ENCODE measurements around the gene PRAC1. TPM values are rescaled to one million over a fixed set of nuclear protein-coding genes. Genes with fewer than 3 reads are reported as not detected.

Gene PRAC1
- total RNA-seq, 1 donor from 2014 or later, result not detected

GRCh38 chr17:48725288-48726064 is 3.2 kb upstream of the PRAC1 start:
- H3K4me3 Mint-ChIP-seq (ENCODE audit: unreplicated experiment), result no peak overlapping the region
- peaks cover 91% of the 10 kb centered on the region for H3K27me3 Mint-ChIP-seq (ENCODE audit: low read depth)
- peaks cover 2% of the 10 kb centered on the region for H3K36me3 Mint-ChIP-seq (ENCODE audit: low read depth)
- no peak for DNase-seq (ENCODE audit: low spot score)
- peaks cover 14% of the 10 kb centered on the region for H3K4me1 Mint-ChIP-seq (ENCODE audit: low read depth)
- H3K9me3 Mint-ChIP-seq (ENCODE audit: low read depth), result no peaks in the 10 kb centered on the region
- no peak overlapping the region for H3K27ac Mint-ChIP-seq (ENCODE audit: unreplicated experiment)
- TF ChIP-seq CTCF (IDR thresholded peaks at IDR 0.05), result no peak

GRCh38 chr17:48725004-48725287 is 2.6 kb upstream of the PRAC1 start:
- DNase-seq (ENCODE audit: low spot score), result no peak
- peaks cover 91% of the 10 kb centered on the region for H3K27me3 Mint-ChIP-seq (ENCODE audit: low read depth)
- no peak for TF ChIP-seq CTCF (IDR thresholded peaks at IDR 0.05)
- no peaks in the 10 kb centered on the region for H3K9me3 Mint-ChIP-seq (ENCODE audit: low read depth)
- H3K4me3 Mint-ChIP-seq (ENCODE audit: unreplicated experiment), result no peak overlapping the region
- H3K36me3 Mint-ChIP-seq (ENCODE audit: low read depth), result peaks cover 2% of the 10 kb centered on the region
- no peak overlapping the region for H3K27ac Mint-ChIP-seq (ENCODE audit: unreplicated experiment)
- H3K4me1 Mint-ChIP-seq (ENCODE audit: low read depth), result peaks cover 17% of the 10 kb centered on the region

- peaks cover 17% of the 10 kb centered on the region for H3K4me1 Mint-ChIP-seq (ENCODE audit: low read depth)
- peaks cover 91% of the 10 kb centered on the region for H3K27me3 Mint-ChIP-seq (ENCODE audit: low read depth)
- peaks cover 2% of the 10 kb centered on the region for H3K36me3 Mint-ChIP-seq (ENCODE audit: low read depth)
- H3K27ac Mint-ChIP-seq (ENCODE audit: unreplicated experiment), result no peak overlapping the region
- peak overlapping the region; percentile 44 for H3K4me3 Mint-ChIP-seq (ENCODE audit: unreplicated experiment)
- DNase-seq (ENCODE audit: low spot score), result no peak
- no peaks in the 10 kb centered on the region for H3K9me3 Mint-ChIP-seq (ENCODE audit: low read depth)
- TF ChIP-seq CTCF (IDR thresholded peaks at IDR 0.05), result peak; percentile 87
These were observed 2.1 kb upstream of the PRAC1 start for GRCh38 chr17:48724251-48725003.

- no peak for TF ChIP-seq CTCF (IDR thresholded peaks at IDR 0.05)
- no peak overlapping the region for H3K27ac Mint-ChIP-seq (ENCODE audit: unreplicated experiment)
- H3K36me3 Mint-ChIP-seq (ENCODE audit: low read depth), result peaks cover 2% of the 10 kb centered on the region
- H3K4me1 Mint-ChIP-seq (ENCODE audit: low read depth), result peaks cover 18% of the 10 kb centered on the region
- peak overlapping the region; percentile 28 for H3K4me3 Mint-ChIP-seq (ENCODE audit: unreplicated experiment)
- no peak for DNase-seq (ENCODE audit: low spot score)
- H3K27me3 Mint-ChIP-seq (ENCODE audit: low read depth), result peaks cover 91% of the 10 kb centered on the region
- H3K9me3 Mint-ChIP-seq (ENCODE audit: low read depth), result no peaks in the 10 kb centered on the region
These were observed 1.3 kb upstream of the PRAC1 start for GRCh38 chr17:48723423-48724250.

GRCh38 chr17:48722915-48723422 is 651 bp upstream of the PRAC1 start, which contains the start of gene PRAC2:
PRAC2 (plus strand) TSS chr17:48723185; CDS start chr17:48724411, 1,226 bp downstream.
- H3K27ac Mint-ChIP-seq (ENCODE audit: unreplicated experiment), result no peak within 1 kb of the TSS
- peaks cover 22% of the 10 kb centered on the region for H3K4me1 Mint-ChIP-seq (ENCODE audit: low read depth)
- no peak for DNase-seq (ENCODE audit: low spot score)
- H3K36me3 Mint-ChIP-seq (ENCODE audit: low read depth), result peaks cover 2% of the 10 kb centered on the region
- H3K4me3 Mint-ChIP-seq (ENCODE audit: unreplicated experiment), result peak within 1 kb of the TSS; percentile 28
- H3K9me3 Mint-ChIP-seq (ENCODE audit: low read depth), result no peaks in the 10 kb centered on the region
- H3K27me3 Mint-ChIP-seq (ENCODE audit: low read depth), result peaks cover 95% of the 10 kb centered on the region
- no peak for TF ChIP-seq CTCF (IDR thresholded peaks at IDR 0.05)
